Stimulated activated CD8-positive, alpha-beta memory T cell treated with anti-CD3 and anti-CD28 coated beads, Interleukin-2, amount 100 ng/mL, for 1 hour (primary cell): ENCODE data around the gene ALPP.
"Not testable (repeated sequence)": the region's sequence is repeated elsewhere in the genome, so short reads cannot be mapped to it uniquely, and the experiment has no call there.

Experiments
- DNase-seq, 2 donors: peaks; one replicate each; pipeline ENCODE4 v3.0.0-alpha.2; 2020; ENCODE audit warnings: low read depth in 2 of 2

The ALPP gene

GRCh38 chr2:232341061-232341738, 37.4 kb upstream of the ALPP start:
- no peak for DNase-seq

- DNase-seq, result no peak
Observed at GRCh38 chr2:232341739-232342126, 36.8 kb upstream of the ALPP start.

- no peak for DNase-seq
Observed at GRCh38 chr2:232342635-232343565, 35.7 kb upstream of the ALPP start.

GRCh38 chr2:232343821-232344220, 34.7 kb upstream of the ALPP start:
- no peak for DNase-seq

- no peak for DNase-seq
Observed at GRCh38 chr2:232345251-232345650, 33.3 kb upstream of the ALPP start.

GRCh38 chr2:232347369-232347768, 31.2 kb upstream of the ALPP start:
- DNase-seq, result no peak

GRCh38 chr2:232348936-232349335, 29.6 kb upstream of the ALPP start:
- no peak for DNase-seq

- DNase-seq, result no peak
Observed at GRCh38 chr2:232349546-232349945, 29.0 kb upstream of the ALPP start.

- no peak for DNase-seq
Observed at GRCh38 chr2:232349946-232350635, 28.5 kb upstream of the ALPP start.

- DNase-seq, result no peak
Observed at GRCh38 chr2:232350804-232351685, 27.5 kb upstream of the ALPP start.

- DNase-seq, result no peak
Observed at GRCh38 chr2:232351686-232352510, 26.7 kb upstream of the ALPP start.

GRCh38 chr2:232352511-232353091, 25.9 kb upstream of the ALPP start:
- DNase-seq, result no peak

- no peak for DNase-seq
Observed at GRCh38 chr2:232353096-232353495, 25.5 kb upstream of the ALPP start.

GRCh38 chr2:232353660-232354059, 24.9 kb upstream of the ALPP start:
- no peak for DNase-seq

GRCh38 chr2:232354069-232354468, 24.5 kb upstream of the ALPP start:
- no peak for DNase-seq

GRCh38 chr2:232361646-232362045, 16.9 kb upstream of the ALPP start:
- DNase-seq, result no peak

GRCh38 chr2:232362174-232362900, 16.2 kb upstream of the ALPP start:
- DNase-seq, result no peak

GRCh38 chr2:232363064-232363783, 15.3 kb upstream of the ALPP start:
- not testable (repeated sequence) for DNase-seq
